PC-3 (cell line): Measurements from ENCODE around the gene DMD.

ENCODE experiments used
- CTCF ChIP-seq: fragments of 300-600 bp; sonication (generic); conservative IDR thresholded peaks from 2 replicates; pipeline ENCODE4 v1.5.1; 2017; ENCODE audit warnings: antibody characterized with exemption, low read depth, mild to moderate bottlenecking, low read length
- EZH2 ChIP-seq: fragments of 300-600 bp; sonication (generic); IDR thresholded peaks from one replicate; pipeline ENCODE4 v1.6.1; 2017; ENCODE audit warnings: antibody characterized with exemption, mild to moderate bottlenecking, low read length; ENCODE audit not compliant: unreplicated experiment
- EZH2phosphoT487 ChIP-seq: fragments of 300-600 bp; sonication (generic); IDR thresholded peaks from 2 replicates; pipeline ENCODE4 v1.6.1; 2018; ENCODE audit warnings: mild to moderate bottlenecking, antibody characterized with exemption, low read length, borderline replicate concordance

- TF ChIP-seq CTCF (no peak), EZH2phosphoT487 (no peak), EZH2 (no peak)
Measured at GRCh38 chrX:31356275-31357212, 1854.8 kb downstream of the DMD start.
